GM21447 (cell line): ENCODE data around the gene ALPG.
"Not testable (repeated sequence)": the region's sequence is repeated elsewhere in the genome, so short reads cannot be mapped to it uniquely, and the experiment has no call there.

Experiments used
- ATAC-seq: cut with Tn5 transposase; IDR thresholded peaks from one replicate; pipeline ENCODE4 v1.9.1; 2021; ENCODE audit not compliant: unreplicated experiment

ALPG gene

DNA sequence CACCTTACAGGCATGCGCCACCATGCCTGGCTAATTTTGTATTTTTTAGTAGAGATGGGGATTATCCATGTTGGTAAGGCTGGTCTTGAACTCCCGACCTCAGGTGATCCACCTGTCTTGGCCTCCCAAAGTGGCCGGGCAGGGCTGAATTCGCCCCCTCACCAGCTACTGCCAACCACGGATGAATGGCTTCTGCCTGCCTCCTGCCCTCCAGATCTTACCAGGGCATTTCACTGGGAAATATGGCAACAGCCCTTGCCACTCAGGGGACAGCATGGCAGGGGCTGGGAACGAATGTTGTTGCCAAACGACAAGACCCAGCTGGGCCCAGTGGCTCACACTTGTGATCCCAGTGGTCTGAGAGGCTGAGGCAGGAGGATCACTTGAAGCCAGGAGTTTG lies 29.9 kb upstream of the ALPG start:
- no peak for ATAC-seq

DNA sequence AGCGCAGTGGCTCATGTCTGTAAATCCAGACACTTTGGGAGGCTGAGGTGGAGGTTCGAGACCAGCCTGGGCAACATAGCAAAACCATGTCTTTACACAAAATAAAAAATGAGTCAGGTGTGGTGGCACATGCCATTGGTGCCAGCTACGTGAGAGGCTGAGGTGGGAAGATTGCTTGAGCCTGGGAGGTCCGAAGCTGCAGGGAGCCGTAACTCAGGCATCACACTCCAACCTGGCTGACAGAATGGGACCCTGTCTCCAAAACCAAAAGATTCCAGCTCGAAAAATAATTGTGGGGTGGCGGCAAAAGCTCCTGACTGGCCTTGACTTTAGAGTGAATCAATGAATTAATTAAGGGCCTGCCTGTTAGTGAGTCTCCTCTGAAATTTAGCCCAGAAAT lies 29.3 kb upstream of the ALPG start:
- no peak for ATAC-seq

DNA sequence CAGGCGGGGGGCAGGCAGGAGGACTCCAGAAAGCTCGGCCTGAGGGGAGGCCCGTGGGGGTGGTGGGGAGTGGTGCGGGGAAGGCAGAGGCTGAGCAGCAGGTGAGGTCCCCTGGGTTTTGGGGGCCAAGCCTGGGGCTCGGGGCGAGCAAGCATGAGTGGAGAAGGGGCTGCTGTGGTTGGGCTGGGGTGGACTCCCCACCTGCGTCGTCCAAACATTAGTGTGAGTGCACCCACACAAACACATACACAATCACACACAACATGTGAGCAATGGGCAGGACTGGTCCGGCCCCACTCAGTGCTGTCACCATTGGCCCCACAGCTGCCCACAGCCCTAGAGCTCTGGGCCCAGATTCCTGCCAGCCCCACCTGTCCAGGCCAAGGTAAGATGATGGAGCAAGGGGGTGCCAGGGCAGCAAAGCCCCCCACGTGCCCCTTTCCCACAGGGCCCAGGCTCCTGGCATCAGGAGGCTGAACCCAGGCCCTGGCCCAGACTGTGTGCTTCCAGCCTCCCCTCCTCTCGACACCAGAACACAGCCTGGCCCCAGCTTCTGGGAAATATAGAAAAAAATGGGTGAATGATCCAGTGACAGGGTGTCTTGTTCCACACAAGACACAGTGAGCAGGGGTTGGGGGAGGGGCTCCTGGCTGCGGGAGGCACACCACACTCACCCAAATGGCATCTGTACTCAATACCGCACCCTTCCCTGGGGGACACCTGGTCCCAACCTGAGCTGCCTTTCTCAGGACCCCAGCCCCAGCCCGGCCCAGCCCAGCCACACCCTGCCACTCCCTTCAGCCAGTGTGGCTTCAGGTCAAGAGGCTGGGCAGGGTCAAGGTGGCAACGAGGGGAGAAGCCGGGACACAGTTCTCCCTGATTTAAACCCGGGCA lies 28.6 kb upstream of the ALPG start:
- ATAC-seq: no peak

DNA sequence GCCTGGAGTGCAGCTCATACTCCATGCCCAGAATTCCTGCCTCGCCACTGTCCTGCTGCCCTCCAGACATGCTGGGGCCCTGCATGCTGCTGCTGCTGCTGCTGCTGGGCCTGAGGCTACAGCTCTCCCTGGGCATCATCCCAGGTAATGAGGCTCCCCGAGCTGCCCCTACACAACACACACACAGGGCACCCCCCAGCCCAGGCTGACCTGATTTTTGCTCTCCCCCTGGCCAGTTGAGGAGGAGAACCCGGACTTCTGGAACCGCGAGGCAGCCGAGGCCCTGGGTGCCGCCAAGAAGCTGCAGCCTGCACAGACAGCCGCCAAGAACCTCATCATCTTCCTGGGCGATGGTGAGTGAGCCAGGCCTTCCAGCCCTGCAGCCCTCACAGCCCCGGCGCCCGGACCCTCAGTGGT lies 27.9 kb upstream of the ALPG start, which contains the start of gene ALPP:
TSS of gene ALPP (plus strand) at position 17 of the 417 bp plus-strand sequence. CDS start at position 69, 52 bp downstream.
- ATAC-seq: not testable (repeated sequence)

DNA sequence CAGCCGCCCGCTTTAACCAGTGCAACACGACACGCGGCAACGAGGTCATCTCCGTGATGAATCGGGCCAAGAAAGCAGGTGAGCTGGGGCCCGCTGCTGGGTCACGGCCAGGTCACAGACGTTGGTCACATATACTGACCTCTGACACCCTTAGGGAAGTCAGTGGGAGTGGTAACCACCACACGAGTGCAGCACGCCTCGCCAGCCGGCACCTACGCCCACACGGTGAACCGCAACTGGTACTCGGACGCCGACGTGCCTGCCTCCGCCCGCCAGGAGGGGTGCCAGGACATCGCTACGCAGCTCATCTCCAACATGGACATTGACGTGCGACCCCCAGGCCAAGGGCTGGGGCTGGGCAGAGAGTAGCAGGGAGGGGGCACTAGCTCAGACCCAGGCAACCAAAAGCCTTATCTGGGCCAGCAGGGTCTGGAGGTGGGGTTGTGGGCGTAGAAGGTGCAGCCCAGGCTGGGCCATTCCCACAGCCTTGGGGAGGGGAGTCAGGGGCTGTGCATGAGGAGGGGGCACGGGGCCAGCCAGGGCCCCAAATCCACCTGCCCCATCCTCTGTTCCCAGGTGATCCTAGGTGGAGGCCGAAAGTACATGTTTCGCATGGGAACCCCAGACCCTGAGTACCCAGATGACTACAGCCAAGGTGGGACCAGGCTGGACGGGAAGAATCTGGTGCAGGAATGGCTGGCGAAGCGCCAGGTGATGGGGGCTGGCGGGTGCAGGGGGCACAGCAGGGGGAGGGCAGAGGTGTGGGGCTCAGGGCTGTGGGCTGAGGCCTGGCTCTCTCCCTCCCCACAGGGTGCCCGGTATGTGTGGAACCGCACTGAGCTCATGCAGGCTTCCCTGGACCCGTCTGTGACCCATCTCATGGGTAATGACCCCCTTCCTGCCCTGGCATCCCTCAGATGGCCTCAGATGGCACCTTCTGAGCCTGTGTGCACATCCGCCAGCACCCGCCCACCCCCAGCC lies 26.7 kb upstream of the ALPG start:
- ATAC-seq: not testable (repeated sequence)

DNA sequence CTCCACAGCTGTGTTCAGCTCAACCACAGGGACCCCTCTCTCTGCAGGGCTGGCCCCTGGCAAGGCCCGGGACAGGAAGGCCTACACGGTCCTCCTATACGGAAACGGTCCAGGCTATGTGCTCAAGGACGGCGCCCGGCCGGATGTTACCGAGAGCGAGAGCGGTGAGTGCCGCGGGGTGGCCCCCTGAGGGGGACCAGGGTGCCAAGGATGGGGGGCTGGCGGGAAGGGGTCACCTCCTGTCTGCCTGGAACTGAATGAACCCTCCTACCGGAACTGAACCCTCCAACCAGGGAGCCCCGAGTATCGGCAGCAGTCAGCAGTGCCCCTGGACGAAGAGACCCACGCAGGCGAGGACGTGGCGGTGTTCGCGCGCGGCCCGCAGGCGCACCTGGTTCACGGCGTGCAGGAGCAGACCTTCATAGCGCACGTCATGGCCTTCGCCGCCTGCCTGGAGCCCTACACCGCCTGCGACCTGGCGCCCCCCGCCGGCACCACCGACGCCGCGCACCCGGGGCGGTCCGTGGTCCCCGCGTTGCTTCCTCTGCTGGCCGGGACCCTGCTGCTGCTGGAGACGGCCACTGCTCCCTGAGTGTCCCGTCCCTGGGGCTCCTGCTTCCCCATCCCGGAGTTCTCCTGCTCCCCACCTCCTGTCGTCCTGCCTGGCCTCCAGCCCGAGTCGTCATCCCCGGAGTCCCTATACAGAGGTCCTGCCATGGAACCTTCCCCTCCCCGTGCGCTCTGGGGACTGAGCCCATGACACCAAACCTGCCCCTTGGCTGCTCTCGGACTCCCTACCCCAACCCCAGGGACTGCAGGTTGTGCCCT lies 25.2 kb upstream of the ALPG start:
- ATAC-seq: not testable (repeated sequence)

DNA sequence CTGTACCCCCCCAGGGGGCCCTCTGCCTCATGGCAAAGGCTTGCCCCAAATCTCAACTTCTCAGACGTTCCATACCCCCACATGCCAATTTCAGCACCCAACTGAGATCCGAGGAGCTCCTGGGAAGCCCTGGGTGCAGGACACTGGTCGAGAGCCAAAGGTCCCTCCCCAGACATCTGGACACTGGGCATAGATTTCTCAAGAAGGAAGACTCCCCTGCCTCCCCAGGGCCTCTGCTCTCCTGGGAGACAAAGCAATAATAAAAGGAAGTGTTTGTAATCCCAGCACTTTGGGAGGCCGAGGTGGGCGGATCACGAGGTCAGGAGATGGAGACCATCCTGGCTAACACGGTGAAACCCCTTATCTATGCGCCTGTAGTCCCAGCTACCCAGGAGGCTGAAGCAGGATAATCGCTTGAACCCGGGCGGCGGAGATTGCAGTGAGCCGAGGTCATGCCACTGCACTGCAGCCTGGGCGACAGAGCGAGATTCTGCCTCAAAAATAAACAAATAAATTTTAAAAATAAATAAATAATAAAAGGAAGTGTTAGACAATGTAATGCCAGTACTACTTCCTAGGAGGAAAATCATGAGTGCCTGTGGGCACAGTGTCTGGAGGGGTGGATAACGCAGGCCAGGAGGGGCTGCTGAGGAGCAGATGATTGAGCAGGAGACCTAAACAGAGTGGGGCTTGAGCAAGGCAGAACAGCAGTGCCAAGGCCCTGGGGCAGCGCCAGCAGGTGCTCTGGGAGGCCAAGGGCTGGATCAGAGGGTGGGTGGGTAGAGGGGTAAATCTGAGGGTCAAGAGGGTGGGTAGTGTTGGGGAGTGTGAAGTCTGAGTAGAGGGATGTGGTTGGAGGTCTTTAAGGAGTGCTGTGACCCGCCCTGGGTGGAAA lies 24.1 kb upstream of the ALPG start:
- no peak for ATAC-seq

DNA sequence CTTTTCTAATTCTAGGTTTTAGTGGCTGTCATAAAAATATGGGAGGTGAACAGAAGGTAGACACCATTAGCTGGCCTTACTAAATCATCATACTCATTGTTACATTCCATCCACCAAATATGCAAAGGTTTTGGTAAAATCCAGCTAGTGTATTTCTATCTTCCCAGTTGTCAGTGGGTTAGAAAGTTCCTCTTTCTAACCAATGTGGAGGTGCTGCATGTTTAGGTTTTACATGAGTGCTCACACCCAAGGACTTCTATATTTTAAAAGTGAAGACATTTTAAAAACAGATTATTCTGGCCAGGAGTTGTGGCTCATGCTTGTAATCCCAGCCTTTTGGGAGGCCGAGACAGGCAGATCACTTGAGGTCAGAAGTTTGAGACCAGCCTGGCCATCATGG lies 22.2 kb upstream of the ALPG start:
- no peak for ATAC-seq

DNA sequence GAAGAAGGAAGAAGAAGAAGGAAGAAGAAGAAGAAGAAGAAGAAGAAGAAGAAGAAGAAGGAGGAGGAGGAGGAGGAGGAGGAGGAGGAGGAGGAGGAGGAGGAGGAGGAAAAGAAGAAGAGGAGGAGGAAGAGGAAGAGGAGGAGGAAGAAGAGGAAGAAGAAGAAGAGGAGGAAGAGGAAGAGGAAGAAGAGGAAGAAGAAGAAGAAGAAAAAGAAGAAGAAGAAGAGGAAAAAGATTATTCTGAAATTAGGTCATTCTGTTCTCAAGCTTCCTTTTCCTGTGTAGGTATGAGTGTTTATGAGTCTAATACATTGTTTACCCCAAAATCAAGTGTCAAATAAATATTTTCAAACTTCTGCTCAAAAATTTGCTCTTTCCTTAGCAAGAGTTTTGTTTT lies 21.6 kb upstream of the ALPG start:
- not testable (repeated sequence) for ATAC-seq

DNA sequence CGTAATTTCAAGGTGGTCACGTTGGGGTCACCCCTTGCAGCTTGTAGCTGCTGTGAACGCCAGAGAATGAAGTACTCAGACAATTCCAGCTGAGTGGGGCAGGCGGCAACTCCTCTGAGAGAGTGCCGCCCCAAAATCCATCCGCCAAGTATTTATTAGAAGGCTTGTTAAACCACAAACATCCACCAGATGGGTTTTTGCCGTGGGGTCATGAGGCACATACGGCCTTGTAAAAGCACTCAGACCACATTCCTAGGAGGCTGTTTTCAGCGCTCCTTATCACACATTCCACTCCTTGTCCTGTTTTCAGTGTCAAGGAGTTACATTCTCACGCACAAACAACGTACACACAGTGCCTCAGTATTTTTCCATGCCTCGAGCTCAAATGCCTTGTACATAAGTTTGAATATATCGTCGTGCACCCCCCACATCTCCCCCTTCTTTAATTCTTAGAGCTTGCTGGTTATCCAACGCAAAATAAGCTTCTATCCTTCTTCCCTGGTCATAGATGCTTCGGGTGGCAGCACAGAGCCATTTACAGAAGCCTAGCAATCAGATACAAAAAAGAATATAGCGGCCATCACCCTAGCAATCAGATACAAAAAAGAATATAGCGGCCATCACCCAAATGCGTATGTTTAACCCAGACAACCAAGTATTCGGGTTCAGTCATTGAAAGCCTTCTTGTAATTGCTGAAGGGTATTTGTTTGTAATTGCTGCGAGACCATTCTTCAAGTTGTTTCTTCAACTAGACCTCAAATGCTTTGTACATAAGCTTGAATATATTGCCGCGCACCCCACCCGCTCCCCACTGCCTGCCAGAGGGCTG lies 20.8 kb upstream of the ALPG start:
- ATAC-seq: no peak

DNA sequence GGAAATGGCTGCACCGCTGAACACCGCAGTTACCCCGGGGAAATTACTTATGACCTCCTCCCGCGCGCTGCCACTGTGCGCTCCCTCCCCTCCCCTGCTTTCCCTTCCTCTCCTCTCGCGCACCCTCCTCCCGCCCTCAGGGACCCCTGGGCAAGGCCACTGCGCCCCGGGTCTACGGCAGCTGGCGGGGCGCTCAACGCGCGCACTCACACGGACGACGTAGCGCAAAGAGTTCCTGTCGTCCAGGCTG lies 20.2 kb upstream of the ALPG start:
- ATAC-seq: no peak

DNA sequence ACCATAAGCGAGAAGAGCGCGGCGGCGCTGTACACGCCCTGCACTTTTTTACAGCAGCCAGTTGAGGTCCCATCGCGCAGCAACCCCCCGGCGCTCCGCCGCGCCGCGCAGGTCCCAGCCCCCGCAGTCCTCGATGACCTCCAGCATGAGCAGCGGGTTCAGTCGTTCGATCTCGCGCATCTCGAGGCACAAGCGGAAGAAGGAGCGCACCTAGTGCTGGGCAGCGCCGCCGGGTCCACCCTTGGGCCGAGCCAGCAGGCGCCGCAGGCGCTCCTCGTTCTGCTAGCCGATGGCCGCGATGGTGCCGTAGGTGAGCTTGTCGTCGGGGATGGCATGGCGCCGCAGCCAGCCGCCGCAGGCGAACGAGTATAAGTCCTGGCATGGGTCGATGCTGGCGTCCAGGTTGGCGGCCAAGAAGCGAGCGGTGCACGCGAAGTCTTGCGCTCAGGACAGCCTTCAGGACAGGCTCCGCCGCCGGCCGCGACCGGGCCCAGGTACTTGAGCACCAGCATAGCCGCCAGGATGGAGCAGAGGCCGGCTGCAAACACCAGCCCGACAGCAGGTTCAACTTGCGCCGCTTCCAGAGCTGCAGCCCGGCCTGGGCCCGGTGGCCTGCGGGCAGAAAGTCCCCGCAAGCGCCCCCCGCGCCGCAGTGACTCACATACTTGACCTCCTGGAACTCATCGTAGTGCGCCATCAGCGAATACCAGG lies 19.7 kb upstream of the ALPG start:
- no peak for ATAC-seq

DNA sequence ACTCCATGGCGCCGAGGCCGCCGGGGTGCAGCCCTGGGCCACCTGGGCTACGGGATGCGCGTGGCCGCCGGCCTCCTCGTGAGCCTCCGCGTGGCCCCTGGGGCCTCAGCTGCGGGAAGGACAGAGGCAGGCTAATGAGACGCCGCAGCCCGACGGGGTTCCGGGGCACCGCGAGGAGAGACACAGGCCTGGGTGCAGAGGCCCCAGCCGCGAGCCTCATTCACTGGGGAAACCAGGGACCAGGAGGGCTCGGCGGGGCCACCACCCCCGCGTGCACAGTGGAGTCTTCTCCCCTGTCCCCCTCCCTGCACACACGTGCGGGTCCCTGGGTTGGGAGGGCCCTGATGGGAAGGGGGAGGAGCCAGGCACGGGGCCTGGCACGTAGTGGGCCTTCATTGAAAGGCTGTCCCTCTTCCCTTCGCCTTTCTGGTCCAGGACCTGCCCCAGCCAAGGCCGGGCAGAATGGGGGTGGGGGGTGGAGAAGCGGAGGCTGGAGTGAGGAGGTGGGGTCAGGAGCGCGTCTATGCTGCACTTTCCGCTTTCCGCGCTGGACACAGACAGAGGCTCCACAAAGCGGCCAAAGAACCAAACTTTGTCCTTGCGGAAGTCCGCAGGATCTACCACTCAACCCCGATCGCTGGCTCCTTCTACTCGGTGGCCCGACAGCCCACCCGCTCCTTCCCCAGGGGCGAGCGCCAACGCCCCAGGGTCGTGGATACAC lies 19.0 kb upstream of the ALPG start:
- no peak for ATAC-seq

DNA sequence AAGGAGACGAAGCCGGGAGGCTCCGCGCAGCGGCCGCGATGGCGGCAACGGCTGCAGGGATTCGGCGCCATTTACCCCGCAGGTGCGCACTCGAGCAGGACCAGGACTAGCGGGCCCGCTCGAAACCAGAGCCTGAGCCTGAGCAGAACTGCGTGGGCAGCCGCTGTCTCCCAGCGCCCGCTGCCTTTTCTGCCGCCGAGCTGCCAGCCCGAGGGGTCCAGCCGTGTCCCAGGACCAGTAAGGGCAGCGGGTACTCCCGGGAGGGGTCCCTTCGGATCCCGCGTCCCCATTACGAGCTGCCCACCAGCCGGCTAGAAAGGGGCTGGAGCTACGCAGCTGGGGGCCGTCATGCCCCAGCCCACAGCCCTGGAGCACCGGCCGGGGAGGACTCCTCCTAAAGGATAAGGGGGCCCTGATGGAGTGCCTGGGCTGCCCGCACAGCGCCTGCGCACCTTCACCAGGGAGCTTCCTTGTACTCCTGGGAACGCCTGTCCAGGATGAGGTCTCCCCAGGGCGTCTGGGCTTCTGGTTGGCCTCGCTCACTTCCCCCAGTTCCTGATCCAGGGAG lies 18.2 kb upstream of the ALPG start:
- no peak for ATAC-seq

DNA sequence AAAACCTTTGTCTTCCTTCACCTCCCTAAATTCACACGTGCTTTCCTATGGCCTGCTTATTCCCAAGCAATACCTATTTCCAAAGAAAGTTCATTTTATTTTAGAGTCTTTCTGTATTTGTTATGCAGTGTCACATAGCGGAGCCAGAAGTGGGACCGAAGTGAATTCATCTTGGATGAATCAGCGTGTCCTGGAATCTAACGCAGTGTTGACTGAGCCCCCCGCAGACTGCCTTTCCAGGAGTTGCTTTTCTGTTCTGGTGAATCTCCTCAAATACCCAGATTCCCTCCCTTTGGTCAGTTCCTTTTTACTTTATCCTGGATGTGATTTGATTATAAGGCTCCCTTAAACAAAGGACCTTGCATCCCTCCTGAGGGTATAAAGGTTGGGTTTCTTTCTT lies 17.3 kb upstream of the ALPG start:
- no peak for ATAC-seq

DNA sequence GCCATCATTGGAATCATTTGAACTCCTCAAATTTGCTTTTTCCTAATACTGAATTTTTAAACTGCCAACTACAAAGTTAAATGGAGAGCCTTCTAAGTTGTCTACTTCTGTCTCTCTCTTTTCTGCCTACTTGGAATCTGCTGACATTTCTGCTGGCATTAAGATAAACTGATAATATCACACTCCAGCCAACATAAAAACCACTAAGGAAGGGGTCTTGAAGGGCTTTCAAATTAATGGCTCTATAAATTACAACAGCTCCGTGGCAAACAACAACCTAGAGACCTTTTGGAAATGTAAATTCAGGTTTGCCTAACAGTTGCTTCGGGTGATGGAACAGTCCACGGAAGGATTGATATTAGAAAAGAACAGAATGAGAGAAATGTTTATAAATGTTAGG lies 16.0 kb upstream of the ALPG start:
- no peak for ATAC-seq

DNA sequence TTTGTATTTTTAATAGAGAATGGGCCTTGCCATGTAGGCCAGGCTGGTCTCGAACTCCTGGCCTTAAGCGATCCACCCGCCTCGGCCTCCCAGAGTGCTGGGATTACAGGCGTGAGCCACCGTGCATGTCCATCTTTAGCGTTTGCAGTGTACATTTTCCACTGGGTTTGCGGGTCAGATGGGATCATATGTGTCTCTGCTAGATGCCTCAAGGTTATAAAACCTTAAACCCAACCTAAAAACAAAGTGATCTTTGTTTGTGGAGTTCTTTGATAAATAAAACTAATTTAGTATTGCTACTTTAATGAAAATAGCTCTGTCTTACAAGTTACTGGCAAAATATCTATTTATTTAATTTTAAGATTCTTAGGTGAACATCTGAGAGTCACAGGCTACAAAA lies 13.1 kb upstream of the ALPG start:
- ATAC-seq: no peak

DNA sequence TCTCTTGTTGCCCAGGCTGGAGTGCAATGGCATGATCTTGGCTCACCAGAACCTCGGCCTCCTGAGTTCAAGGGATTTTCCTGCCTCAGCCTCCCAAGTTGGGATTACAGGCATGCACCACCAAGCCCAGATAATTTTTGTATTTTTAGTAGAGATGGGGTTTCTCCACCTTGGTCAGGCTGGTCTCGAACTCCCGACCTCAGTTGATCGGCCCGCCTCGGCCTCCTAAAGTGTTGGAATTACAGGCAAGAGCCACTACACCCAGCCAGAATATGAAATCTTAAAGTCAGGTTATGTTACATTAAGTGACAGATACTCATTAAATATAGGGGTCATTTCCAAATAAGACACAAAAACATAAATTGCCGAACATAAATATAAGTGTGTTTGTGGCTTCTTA lies 12.2 kb upstream of the ALPG start:
- ATAC-seq: not testable (repeated sequence)
